Endothelial cell of umbilical vein (primary cell): Measurements from ENCODE around the gene PDE8B. TPM values are rescaled to one million over a fixed set of nuclear protein-coding genes. Genes with fewer than 3 reads are reported as not detected.

Source experiments
- BruUV-seq: library from RNA; stranded (reverse); fragments of 400-500 nt; replicated peaks from 2 replicates; lab custom pipeline; 2021; lab: Mats Ljungman, UMichigan
- CTCF ChIA-PET: fragments of 300-600, 350-600 bp; sonication (Branson Sonifier 250); formaldehyde crosslinking; loops from one replicate; lab custom pipeline; 2021; ENCODE audit warnings: antibody characterized with exemption, inconsistent platforms; lab: Charles Lee
- POLR2A ChIA-PET: fragments of 300-600, 350-600 bp; sonication (Branson Sonifier 250); formaldehyde crosslinking; loops from one replicate; lab custom pipeline; 2021; ENCODE audit warnings: antibody characterized with exemption, inconsistent platforms; lab: Charles Lee
- DNase-seq: peaks from one replicate; pipeline ENCODE4 v3.0.0-alpha.2; 2011; ENCODE audit warnings: low read depth, low spot score
- FAIRE-seq: peaks from 2 replicates; lab custom pipeline; 2011; peaks lifted over from hg19 to GRCh38; lab: Jason Lieb, UNC
- H2AFZ ChIP-seq: 2 replicates; pipeline ENCODE4 v1.6.0; 2012; ENCODE audit warnings: low read depth, low read length, control low read depth, inconsistent platforms
- H3K27ac ChIP-seq: 2 replicates; pipeline ENCODE4 v1.5.1; 2011; ENCODE audit warnings: low read depth, mild to moderate bottlenecking, control low read depth, low read length, moderate library complexity; ENCODE audit not compliant: insufficient read depth
- H3K27me3 ChIP-seq, 2 experiments: 2 replicates each; pipeline versions ENCODE4 v1.6.0 to v1.6.1; 2011; ENCODE audit warnings: low read length in 2 of 2, mixed read lengths in 1 of 2; ENCODE audit not compliant: control insufficient read depth in 2 of 2, insufficient read depth in 2 of 2
- H3K36me3 ChIP-seq, 2 experiments: 2 replicates in 1 of 2; 3 replicates in 1 of 2; pipeline ENCODE4 v1.5.1; 2011; ENCODE audit warnings: low read length in 2 of 2, mild to moderate bottlenecking in 1 of 2, moderate library complexity in 1 of 2; ENCODE audit not compliant: control insufficient read depth in 2 of 2, insufficient read depth in 2 of 2; ENCODE audit errors: extremely low read depth in 1 of 2
- H3K4me1 ChIP-seq: 3 replicates; pipeline ENCODE4 v1.5.1; 2011; ENCODE audit warnings: mild to moderate bottlenecking, low read length; ENCODE audit not compliant: control insufficient read depth, insufficient read depth; ENCODE audit errors: extremely low read depth
- H3K4me2 ChIP-seq: 2 replicates; pipeline ENCODE4 v1.6.1; 2011; ENCODE audit warnings: low read length, control low read depth, mixed read lengths; ENCODE audit not compliant: insufficient read depth
- H3K4me3 ChIP-seq, 3 experiments: fragments of 200-600 bp in 1 of 3; sonication (generic), shearing (Covaris generic) in 1 of 3; replicated peaks in 1 of 3; 2 replicates each; pipeline ENCODE4 v1.5.1; 2011 to 2016; ENCODE audit warnings: control low read depth in 3 of 3, low read length in 3 of 3, mild to moderate bottlenecking in 2 of 3, inconsistent platforms in 1 of 3, low read depth in 1 of 3, moderate library complexity in 1 of 3; ENCODE audit not compliant: insufficient read depth in 1 of 3
- H3K79me2 ChIP-seq: 2 replicates; pipeline ENCODE4 v1.6.0; 2012; ENCODE audit warnings: low read length, inconsistent platforms; ENCODE audit not compliant: control insufficient read depth, insufficient read depth
- H3K9ac ChIP-seq: replicated peaks from 2 replicates; pipeline ENCODE3; 2011; ENCODE audit warnings: low read length, control low read depth; ENCODE audit not compliant: insufficient read depth; ENCODE audit errors: extremely low read depth
- H3K9me1 ChIP-seq: replicated peaks from 3 replicates; pipeline ENCODE4 v1.6.0; 2011; ENCODE audit warnings: mild to moderate bottlenecking, low read length; ENCODE audit not compliant: control insufficient read depth, insufficient read depth; ENCODE audit errors: extremely low read depth
- H3K9me3 ChIP-seq: replicated peaks from 2 replicates; pipeline ENCODE4 v1.5.1; 2012; ENCODE audit warnings: low read length, inconsistent platforms; ENCODE audit not compliant: control insufficient read depth, insufficient read depth
- H4K20me1 ChIP-seq: replicated peaks from 2 replicates; pipeline ENCODE3; 2011; ENCODE audit warnings: mild to moderate bottlenecking, low read length; ENCODE audit not compliant: control insufficient read depth, insufficient read depth; ENCODE audit errors: extremely low read depth
- CTCF ChIP-seq, 2 donors: IDR thresholded peaks; 1 replicate in 1 of 2; 2 replicates in 1 of 2; pipeline ENCODE4 v1.5.1; 2011; ENCODE audit warnings: low read length in 2 of 2, mild to moderate bottlenecking in 2 of 2, moderate library complexity in 2 of 2, control low read depth in 1 of 2, inconsistent platforms in 1 of 2, low read depth in 1 of 2; ENCODE audit not compliant: insufficient read depth in 1 of 2; ENCODE audit errors: extremely low read depth in 1 of 2
- EZH2 ChIP-seq: IDR thresholded peaks from 2 replicates; pipeline ENCODE4 v1.6.1; 2012; ENCODE audit warnings: borderline replicate concordance, low read depth, mild to moderate bottlenecking, moderate library complexity, low read length, inconsistent platforms; ENCODE audit not compliant: severe bottlenecking
- FOS ChIP-seq: IDR thresholded peaks from 2 replicates; pipeline ENCODE4 v1.6.1; 2011; ENCODE audit warnings: mild to moderate bottlenecking, low read length, moderate library complexity, borderline replicate concordance; ENCODE audit not compliant: insufficient read depth
- GATA2 ChIP-seq: IDR thresholded peaks from 2 replicates; pipeline ENCODE4 v1.7.0; 2011; ENCODE audit warnings: low read depth, mild to moderate bottlenecking, moderate library complexity, mixed read lengths, low read length; ENCODE audit not compliant: insufficient read length, insufficient read depth
- JUN ChIP-seq: IDR thresholded peaks from 2 replicates; pipeline ENCODE4 v1.6.1; 2011; ENCODE audit warnings: borderline replicate concordance, low read depth; ENCODE audit not compliant: insufficient read length, insufficient read depth
- MAX ChIP-seq: IDR thresholded peaks from 2 replicates; pipeline ENCODE4 v1.6.1; 2011; ENCODE audit not compliant: insufficient read depth, insufficient read length
- MYC ChIP-seq: IDR thresholded peaks from one replicate; pipeline ENCODE4 v1.6.1; 2011; ENCODE audit warnings: mild to moderate bottlenecking, low read depth, low read length
- POLR2A ChIP-seq: IDR thresholded peaks from 2 replicates; pipeline ENCODE4 v1.6.1; 2012; ENCODE audit warnings: low read depth, mild to moderate bottlenecking, control low read depth, low read length
- POLR2AphosphoS5 ChIP-seq: IDR thresholded peaks from 2 replicates; pipeline ENCODE4 v1.6.1; 2012; ENCODE audit warnings: low read depth, mild to moderate bottlenecking, control low read depth, low read length, moderate library complexity; ENCODE audit not compliant: insufficient read depth
- dilution Hi-C: fragments of 300-500 bp; cut with MboI; formaldehyde crosslinking; loops from one replicate; pipeline ENCODE4 v1.15.0; 2019; ENCODE audit warnings: low sequenced_read_pairs; ENCODE audit not compliant: extremely low pct_ligation_motif_present
- intact Hi-C: fragments of 100-400 bp; cut with micrococcal nuclease; formaldehyde crosslinking; loops from one replicate; pipeline ENCODE4 v1.10.0; 2022
- polyA plus RNA-seq, 4 experiments: library from polyadenylated mRNA; depleted of rRNA in 3 of 4; stranded (reverse) in 3 of 4; unstranded in 1 of 4; fragments of >200 nt; gene quantifications; 2 replicates each; pipeline versions ENCODE4 v1.2.1 to v1.2.3, GENCODE V29; 2011 to 2012; ENCODE audit warnings: missing spikeins in 1 of 4
- total RNA-seq: library from RNA; stranded (reverse); gene quantifications from 2 replicates; pipeline ENCODE4 v1.2.3, GENCODE V29; 2021

The PDE8B gene
- total and polyA plus RNA-seq, 2 donors (not counting 3 experiments of a cell fraction or from before 2014, with no cell fraction given) = not detected

GRCh38 chr5:77318060-77318459, 107.6 kb downstream of the PDE8B start:
- POLR2A ChIA-PET = no interaction called here
- Histone ChIP-seq H4K20me1 (no peaks in the 10 kb centered on the region), H3K79me2 (no peaks in the 10 kb centered on the region), H3K36me3 (no peaks in the 10 kb centered on the region), H3K27ac (no peak overlapping the region), H3K4me2 (no peak overlapping the region), H3K9ac (no peak overlapping the region), H3K9me1 (no peaks in the 10 kb centered on the region), H3K27me3 (no peaks in the 10 kb centered on the region), H3K9me3 (no peaks in the 10 kb centered on the region), H3K4me1 (no peaks in the 10 kb centered on the region), H2AFZ (no peak overlapping the region), H3K4me3 (no peak overlapping the region)
- BruUV-seq = no TSS peak
- dilution Hi-C loops = no loop called here
- FAIRE-seq (no peak), DNase-seq (no peak)
- CTCF ChIA-PET = no interaction called here
- intact Hi-C loops = no loop called here
- TF ChIP-seq GATA2 = no peak

- dilution Hi-C loops (no loop called here), intact Hi-C loops (no loop called here)
- Histone ChIP-seq H3K27ac (no peak overlapping the region), H3K9ac (no peak overlapping the region), H3K9me3 (no peaks in the 10 kb centered on the region), H3K79me2 (no peaks in the 10 kb centered on the region), H3K4me2 (no peak overlapping the region), H3K4me3 (no peak overlapping the region), H3K27me3 (no peaks in the 10 kb centered on the region), H2AFZ (no peak overlapping the region), H3K36me3 (no peaks in the 10 kb centered on the region), H3K4me1 (no peaks in the 10 kb centered on the region), H4K20me1 (no peaks in the 10 kb centered on the region), H3K9me1 (no peaks in the 10 kb centered on the region)
- TF ChIP-seq POLR2A = no peak
- TF ChIP-seq EZH2 = no peak
- no peak for TF ChIP-seq GATA2
- TF ChIP-seq FOS = no peak
- TF ChIP-seq POLR2AphosphoS5 = no peak
- TF ChIP-seq JUN = no peak
- no peak for TF ChIP-seq MYC
- TF ChIP-seq CTCF (IDR thresholded peaks at IDR 0.05; ENCODE audit: extremely low read depth in 1 of 2, insufficient read depth in 1 of 2, low read depth in 1 of 2, low read length in 2 of 2) = no peak
- TF ChIP-seq MAX = no peak
- CTCF ChIA-PET = interaction anchor here (1.0 to 1.7 kb wide), 2 partner anchors 14 to 24 kb away, joined by 4 read pairs; no protein-coding TSS in a partner anchor
- BruUV-seq = no TSS peak
- POLR2A ChIA-PET = no interaction called here
- no peak for FAIRE-seq
- no peak for DNase-seq
Measured at GRCh38 chr5:77319117-77319804, 108.8 kb downstream of the PDE8B start.
